Astrocyte (in vitro differentiated cells and primary cell): ENCODE data around the gene ZMIZ1. TPM values are rescaled to one million over a fixed set of nuclear protein-coding genes. Genes with fewer than 3 reads are reported as not detected.

Source experiments
- DNase-seq: peaks from one replicate; pipeline ENCODE4 v3.0.0-alpha.2; 2010; ENCODE audit warnings: low read depth
- FAIRE-seq: peaks from 2 replicates; lab custom pipeline; 2011; peaks lifted over from hg19 to GRCh38; lab: Jason Lieb, UNC
- H2AFZ ChIP-seq: 2 replicates; pipeline ENCODE4 v1.6.0; 2012; ENCODE audit warnings: low read depth, low read length, inconsistent platforms
- H3K27ac ChIP-seq: 2 replicates; pipeline ENCODE4 v1.5.1; 2011; ENCODE audit warnings: low read depth, low read length, inconsistent platforms
- H3K27me3 ChIP-seq: 2 replicates; pipeline ENCODE4 v1.6.0; 2011; ENCODE audit warnings: low read length, inconsistent platforms; ENCODE audit not compliant: insufficient read depth
- H3K36me3 ChIP-seq: 2 replicates; pipeline ENCODE4 v1.5.1; 2011; ENCODE audit warnings: low read length, inconsistent platforms; ENCODE audit not compliant: insufficient read depth
- H3K4me1 ChIP-seq: 2 replicates; pipeline ENCODE4 v1.5.1; 2011; ENCODE audit warnings: low read length, inconsistent platforms; ENCODE audit not compliant: insufficient read depth
- H3K4me2 ChIP-seq: 2 replicates; pipeline ENCODE4 v1.6.0; 2012; ENCODE audit warnings: low read length, inconsistent platforms
- H3K4me3 ChIP-seq: 2 replicates; pipeline ENCODE4 v1.5.1; 2011; ENCODE audit warnings: low read depth, mild to moderate bottlenecking, low read length, inconsistent platforms; ENCODE audit not compliant: insufficient read depth
- H3K79me2 ChIP-seq: 2 replicates; pipeline ENCODE4 v1.6.0; 2012; ENCODE audit warnings: mild to moderate bottlenecking, low read length, inconsistent platforms; ENCODE audit not compliant: insufficient read depth
- H3K9ac ChIP-seq: 2 replicates; pipeline ENCODE4 v1.6.0; 2012; ENCODE audit warnings: mild to moderate bottlenecking, low read length, inconsistent platforms
- H3K9me3 ChIP-seq: 2 replicates; pipeline ENCODE4 v1.5.1; 2012; ENCODE audit warnings: low read depth, mild to moderate bottlenecking, low read length, inconsistent platforms; ENCODE audit not compliant: insufficient read depth
- H4K20me1 ChIP-seq: 2 replicates; pipeline ENCODE4 v1.6.0; 2012; ENCODE audit warnings: low read length, inconsistent platforms; ENCODE audit not compliant: insufficient read depth
- H3K27ac Mint-ChIP-seq: one replicate; pipeline ENCODE4 v1.8.0; 2021; ENCODE audit warnings: mild to moderate bottlenecking, mixed read lengths; ENCODE audit not compliant: unreplicated experiment
- H3K27me3 Mint-ChIP-seq: one replicate; pipeline ENCODE4 v1.8.0; 2021; ENCODE audit warnings: low read depth, mixed read lengths; ENCODE audit not compliant: unreplicated experiment
- H3K36me3 Mint-ChIP-seq: one replicate; pipeline ENCODE4 v1.8.0; 2021; ENCODE audit warnings: low read depth, mixed read lengths; ENCODE audit not compliant: unreplicated experiment
- H3K4me1 Mint-ChIP-seq: one replicate; pipeline ENCODE4 v1.8.0; 2021; ENCODE audit warnings: low read depth, mixed read lengths; ENCODE audit not compliant: unreplicated experiment
- H3K4me3 Mint-ChIP-seq: one replicate; pipeline ENCODE4 v1.8.0; 2021; ENCODE audit warnings: mild to moderate bottlenecking, moderate library complexity, mixed read lengths; ENCODE audit not compliant: unreplicated experiment
- H3K9me3 Mint-ChIP-seq: one replicate; pipeline ENCODE4 v1.8.0; 2021; ENCODE audit warnings: mild to moderate bottlenecking, mixed read lengths; ENCODE audit not compliant: unreplicated experiment
- CTCF ChIP-seq: IDR thresholded peaks from 2 replicates; pipeline ENCODE4 v1.5.1; 2011; ENCODE audit warnings: low read depth, mild to moderate bottlenecking, inconsistent platforms, low read length, moderate library complexity; ENCODE audit not compliant: insufficient read depth
- EZH2 ChIP-seq: IDR thresholded peaks from 2 replicates; pipeline ENCODE4 v1.6.1; 2012; ENCODE audit warnings: mild to moderate bottlenecking, low read length, inconsistent platforms; ENCODE audit not compliant: insufficient read depth
- total RNA-seq: library from RNA; stranded (reverse); gene quantifications from 2 replicates; pipeline ENCODE4 v1.2.1, GENCODE V29; 2021

ZMIZ1 gene
- total RNA-seq, 1 donor from 2014 or later: 45.5 TPM

- peaks cover 92% of the 10 kb centered on the region for H3K4me1 ChIP-seq
- Mint-ChIP-seq H3K4me3 (no peak overlapping the region), H3K36me3 (peaks cover 3% of the 10 kb centered on the region), H3K27me3 (no peaks in the 10 kb centered on the region), H3K9me3 (no peaks in the 10 kb centered on the region), H3K27ac (peak overlapping the region; percentile 75), H3K4me1 (peaks cover 92% of the 10 kb centered on the region)
- no peak for FAIRE-seq
- H3K9ac ChIP-seq: peak overlapping the region; percentile 5
- peaks cover 80% of the 10 kb centered on the region for H4K20me1 ChIP-seq
- H3K4me3 ChIP-seq: no peak overlapping the region
- TF ChIP-seq EZH2 (no peak), CTCF (no peak)
- no peak overlapping the region for H2AFZ ChIP-seq
- no peak for DNase-seq
- no peaks in the 10 kb centered on the region for H3K9me3 ChIP-seq
- peak overlapping the region; percentile 24 for H3K4me2 ChIP-seq
- H3K27ac ChIP-seq: no peak overlapping the region
- H3K27me3 ChIP-seq: no peaks in the 10 kb centered on the region
- peaks cover 71% of the 10 kb centered on the region for H3K79me2 ChIP-seq
- H3K36me3 ChIP-seq: no peaks in the 10 kb centered on the region
These were observed 111.9 kb downstream of the ZMIZ1 start for GRCh38 chr10:79180414-79181221.

GRCh38 chr10:79181227-79181626, 112.5 kb downstream of the ZMIZ1 start:
- H3K4me3 ChIP-seq: no peak overlapping the region
- no peak overlapping the region for H3K27ac ChIP-seq
- TF ChIP-seq CTCF: no peak
- no peak for TF ChIP-seq EZH2
- no peaks in the 10 kb centered on the region for H3K27me3 ChIP-seq
- H3K4me3 Mint-ChIP-seq: no peak overlapping the region
- no peaks in the 10 kb centered on the region for H3K36me3 ChIP-seq
- H3K9me3 ChIP-seq: no peaks in the 10 kb centered on the region
- DNase-seq (no peak), FAIRE-seq (no peak)
- no peak overlapping the region for H2AFZ ChIP-seq
- H4K20me1 ChIP-seq: peaks cover 80% of the 10 kb centered on the region
- H3K4me1 ChIP-seq: peaks cover 90% of the 10 kb centered on the region
- H3K4me1 Mint-ChIP-seq: peaks cover 92% of the 10 kb centered on the region
- no peaks in the 10 kb centered on the region for H3K27me3 Mint-ChIP-seq
- peak overlapping the region; percentile 24 for H3K4me2 ChIP-seq
- peaks cover 75% of the 10 kb centered on the region for H3K79me2 ChIP-seq
- H3K27ac Mint-ChIP-seq: peak overlapping the region; percentile 75
- H3K9me3 Mint-ChIP-seq: no peaks in the 10 kb centered on the region
- peaks cover 3% of the 10 kb centered on the region for H3K36me3 Mint-ChIP-seq
- no peak overlapping the region for H3K9ac ChIP-seq
